ACC112 (cell line): Measurements from ENCODE around the gene VWA5B2.

Source experiments
- H2AFZ ChIP-seq: fragments of 200-600 bp; sonication (generic); one replicate; pipeline ENCODE4 v1.6.0; 2017; ENCODE audit warnings: antibody characterized with exemption, low read length; ENCODE audit not compliant: unreplicated experiment
- H3K27ac ChIP-seq: fragments of 200-600 bp; sonication (generic); 2 replicates; pipeline ENCODE4 v1.5.1; 2014; ENCODE audit warnings: low read depth, mild to moderate bottlenecking, antibody characterized with exemption, low read length, moderate library complexity
- H3K27me3 ChIP-seq: fragments of 200-600 bp; sonication (generic); 2 replicates; pipeline ENCODE4 v1.6.1; 2014; ENCODE audit warnings: mild to moderate bottlenecking, antibody characterized with exemption, low read length, moderate library complexity, mixed read lengths; ENCODE audit not compliant: insufficient read depth
- H3K36me3 ChIP-seq: fragments of 200-600 bp; sonication (generic); 2 replicates; pipeline ENCODE4 v1.6.1; 2016; ENCODE audit warnings: mild to moderate bottlenecking, antibody characterized with exemption, low read length, moderate library complexity, mixed read lengths; ENCODE audit not compliant: insufficient read depth
- H3K4me1 ChIP-seq: fragments of 200-600 bp; sonication (generic); one replicate; pipeline ENCODE4 v1.6.1; 2016; ENCODE audit warnings: low read length, mixed read lengths; ENCODE audit not compliant: insufficient read depth, unreplicated experiment, control insufficient read depth
- H3K4me3 ChIP-seq: fragments of 200-600 bp; sonication (generic); 2 replicates; pipeline ENCODE4 v1.5.1; 2014; ENCODE audit warnings: mild to moderate bottlenecking, low read depth, low read length
- H3K79me2 ChIP-seq: fragments of 200-600 bp; sonication (generic); one replicate; pipeline ENCODE4 v1.6.0; 2016; ENCODE audit warnings: low read length; ENCODE audit not compliant: control insufficient read depth, unreplicated experiment, insufficient read depth

The VWA5B2 gene

GRCh38 chr3:184241447-184242296 is 12.3 kb downstream of the VWA5B2 start:
- no peaks in the 10 kb centered on the region for H3K4me1 ChIP-seq
- no peaks in the 10 kb centered on the region for H3K27me3 ChIP-seq
- H2AFZ ChIP-seq, result no peak overlapping the region
- H3K4me3 ChIP-seq, result no peak overlapping the region
- H3K79me2 ChIP-seq, result peaks cover 6% of the 10 kb centered on the region
- H3K27ac ChIP-seq, result no peak overlapping the region
- no peaks in the 10 kb centered on the region for H3K36me3 ChIP-seq

- no peak overlapping the region for H3K4me3 ChIP-seq
- H3K36me3 ChIP-seq, result no peaks in the 10 kb centered on the region
- H3K27ac ChIP-seq, result no peak overlapping the region
- H3K27me3 ChIP-seq, result no peaks in the 10 kb centered on the region
- H3K4me1 ChIP-seq, result no peaks in the 10 kb centered on the region
- peaks cover 6% of the 10 kb centered on the region for H3K79me2 ChIP-seq
- H2AFZ ChIP-seq, result no peak overlapping the region
These were observed 12.9 kb downstream of the VWA5B2 start for GRCh38 chr3:184242297-184242685.

DNA sequence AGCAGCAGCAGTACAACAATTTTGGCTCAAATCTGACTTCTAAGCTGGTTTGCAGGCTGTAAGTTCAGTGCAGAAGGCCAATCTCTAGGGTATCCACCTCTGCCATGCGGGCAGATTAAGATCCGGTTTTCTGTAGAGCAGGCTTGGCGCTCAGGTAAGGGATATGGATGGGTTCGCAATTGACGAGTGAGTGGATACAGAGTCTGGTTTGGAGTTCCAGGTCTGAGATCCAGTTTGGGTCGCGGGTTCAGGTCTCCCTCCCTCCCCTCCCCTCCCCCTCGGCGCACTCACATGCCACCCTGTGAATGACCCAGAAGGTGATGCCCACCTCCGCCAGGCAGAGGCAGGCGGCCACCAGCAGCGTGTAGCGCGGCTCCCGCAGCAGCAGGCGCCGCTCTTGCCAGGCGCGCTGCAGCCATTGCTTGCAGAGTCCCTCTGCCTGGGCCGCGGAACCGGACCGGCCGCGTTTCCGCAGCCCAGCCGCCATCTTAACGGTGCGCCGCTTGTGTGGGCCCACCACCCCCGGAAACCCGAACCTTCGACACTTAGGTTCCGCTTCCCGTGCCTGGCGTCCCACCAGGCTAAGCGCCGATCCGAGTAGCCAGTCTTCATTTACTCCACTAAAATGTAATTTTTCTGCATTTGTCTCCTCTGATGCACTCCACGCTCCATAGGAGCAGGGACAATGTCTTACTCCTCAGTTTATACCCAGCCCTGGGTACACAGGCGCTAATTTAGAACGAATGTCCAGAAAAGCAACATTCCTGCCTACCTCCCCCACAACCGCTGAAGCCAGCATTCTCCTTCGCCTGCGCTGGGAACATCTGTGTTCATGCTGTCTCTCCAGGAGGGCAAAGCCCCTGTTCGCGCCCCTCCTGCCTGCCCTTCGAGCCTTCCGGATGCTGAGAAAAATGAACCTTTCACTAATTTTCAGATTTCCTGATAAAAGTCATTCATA is 19.3 kb downstream of the VWA5B2 start, which contains the start of gene ALG3:
TSS of gene ALG3 (minus strand) at position 509 of the 958 bp plus-strand sequence. CDS start at position 487, 22 bp downstream.
- H3K79me2 ChIP-seq, result peaks cover 16% of the 10 kb centered on the region

GRCh38 chr3:184249412-184250166 is 20.2 kb downstream of the VWA5B2 start, which contains the start of gene EEF1AKMT4:
Gene EEF1AKMT4, plus strand, starts transcription at chr3:184249672. Its CDS starts 23 bp downstream, at chr3:184249695.
- H3K27ac ChIP-seq, result peak within 1 kb of the TSS; percentile 89
- no peaks in the 10 kb centered on the region for H3K4me1 ChIP-seq
- H3K4me3 ChIP-seq, result peak within 1 kb of the TSS; percentile 100
- peaks cover 16% of the 10 kb centered on the region for H3K79me2 ChIP-seq
- H3K27me3 ChIP-seq, result no peaks in the 10 kb centered on the region
- no peaks in the 10 kb centered on the region for H3K36me3 ChIP-seq
- H2AFZ ChIP-seq, result peak within 1 kb of the TSS; percentile 100

More for the DNA sequence above, 19.3 kb downstream of the VWA5B2 start, which contains the start of gene ALG3:
- no peaks in the 10 kb centered on the region for H3K4me1 ChIP-seq
- H2AFZ ChIP-seq, result peak within 1 kb of the TSS; percentile 100
- H3K4me3 ChIP-seq, result peak within 1 kb of the TSS; percentile 100
- no peaks in the 10 kb centered on the region for H3K27me3 ChIP-seq
- H3K36me3 ChIP-seq, result no peaks in the 10 kb centered on the region
- peak within 1 kb of the TSS; percentile 89 for H3K27ac ChIP-seq

DNA sequence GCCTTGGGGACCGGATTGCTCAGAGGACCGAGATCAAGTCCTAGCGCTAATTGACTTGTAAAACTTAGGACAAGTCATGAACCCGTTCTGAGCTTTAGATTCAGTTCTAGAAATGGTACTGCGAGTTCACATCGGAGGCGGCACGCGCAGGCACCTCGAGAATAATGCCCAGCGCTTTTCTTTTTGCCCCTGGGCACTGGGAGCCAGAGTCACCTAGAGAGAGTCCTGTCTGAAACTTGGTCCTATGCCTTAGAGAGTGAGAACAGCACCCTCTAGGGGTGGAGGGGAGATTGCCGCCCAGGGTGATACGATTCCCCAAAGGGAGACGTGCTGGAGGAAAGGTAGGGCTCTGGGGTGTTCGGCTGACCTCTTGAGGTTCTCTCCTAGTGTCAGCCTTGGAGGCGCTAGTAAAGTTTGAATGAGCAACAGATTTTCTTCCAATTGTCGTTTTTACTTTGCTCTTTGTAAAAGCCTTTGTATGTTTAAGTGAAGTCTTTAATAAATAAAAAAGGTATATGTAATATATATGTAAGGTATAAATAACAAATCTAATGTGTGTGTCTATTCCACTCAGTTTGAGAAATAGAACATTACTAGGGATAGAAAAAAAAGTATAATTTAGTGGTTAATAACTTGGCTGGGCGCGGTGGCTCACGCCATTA is 20.9 kb downstream of the VWA5B2 start:
- H3K27me3 ChIP-seq, result no peaks in the 10 kb centered on the region
- H3K79me2 ChIP-seq, result peaks cover 16% of the 10 kb centered on the region
- no peaks in the 10 kb centered on the region for H3K4me1 ChIP-seq
- peak overlapping the region; percentile 69 for H2AFZ ChIP-seq
- no peaks in the 10 kb centered on the region for H3K36me3 ChIP-seq
- peak overlapping the region; percentile 100 for H3K4me3 ChIP-seq
- H3K27ac ChIP-seq, result peak overlapping the region; percentile 24; the same call in 1 of the 2 replicates

DNA sequence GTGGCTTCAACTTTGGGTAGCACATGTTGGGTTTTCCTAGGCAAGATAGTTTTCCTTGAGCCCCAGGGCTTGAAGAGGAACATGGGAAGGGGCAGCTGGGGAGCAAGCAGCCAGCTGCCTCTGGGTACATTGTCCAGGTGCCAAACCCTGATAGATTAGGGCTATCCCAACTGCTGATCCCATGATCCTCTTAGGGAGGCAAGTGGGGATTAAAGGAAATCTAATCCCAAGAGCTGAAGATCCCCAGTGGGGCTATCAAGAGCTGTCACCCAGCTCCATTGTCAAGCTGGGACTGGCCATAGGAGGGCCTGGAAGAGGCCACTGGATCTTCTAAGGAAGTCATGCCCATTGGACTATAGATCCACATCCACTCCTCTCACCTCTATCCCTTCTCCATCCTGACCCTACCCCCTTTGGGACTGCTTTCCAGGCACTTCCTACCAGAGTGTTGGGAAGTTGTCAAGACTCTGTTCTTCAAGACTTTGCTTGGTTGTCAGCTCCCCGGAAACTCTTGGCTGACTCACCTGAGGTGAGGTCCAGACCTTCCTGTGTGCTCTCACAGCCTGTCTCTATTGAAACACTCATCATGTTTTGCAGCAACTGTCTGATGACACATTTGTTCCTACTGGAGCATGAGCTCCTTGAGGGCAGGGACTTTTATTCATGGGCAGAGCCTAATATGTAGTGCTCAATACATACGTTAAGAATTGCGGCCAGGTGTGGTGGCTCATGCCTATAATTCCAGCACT is 26.1 kb downstream of the VWA5B2 start:
- H3K27ac ChIP-seq, result no peak overlapping the region

DNA sequence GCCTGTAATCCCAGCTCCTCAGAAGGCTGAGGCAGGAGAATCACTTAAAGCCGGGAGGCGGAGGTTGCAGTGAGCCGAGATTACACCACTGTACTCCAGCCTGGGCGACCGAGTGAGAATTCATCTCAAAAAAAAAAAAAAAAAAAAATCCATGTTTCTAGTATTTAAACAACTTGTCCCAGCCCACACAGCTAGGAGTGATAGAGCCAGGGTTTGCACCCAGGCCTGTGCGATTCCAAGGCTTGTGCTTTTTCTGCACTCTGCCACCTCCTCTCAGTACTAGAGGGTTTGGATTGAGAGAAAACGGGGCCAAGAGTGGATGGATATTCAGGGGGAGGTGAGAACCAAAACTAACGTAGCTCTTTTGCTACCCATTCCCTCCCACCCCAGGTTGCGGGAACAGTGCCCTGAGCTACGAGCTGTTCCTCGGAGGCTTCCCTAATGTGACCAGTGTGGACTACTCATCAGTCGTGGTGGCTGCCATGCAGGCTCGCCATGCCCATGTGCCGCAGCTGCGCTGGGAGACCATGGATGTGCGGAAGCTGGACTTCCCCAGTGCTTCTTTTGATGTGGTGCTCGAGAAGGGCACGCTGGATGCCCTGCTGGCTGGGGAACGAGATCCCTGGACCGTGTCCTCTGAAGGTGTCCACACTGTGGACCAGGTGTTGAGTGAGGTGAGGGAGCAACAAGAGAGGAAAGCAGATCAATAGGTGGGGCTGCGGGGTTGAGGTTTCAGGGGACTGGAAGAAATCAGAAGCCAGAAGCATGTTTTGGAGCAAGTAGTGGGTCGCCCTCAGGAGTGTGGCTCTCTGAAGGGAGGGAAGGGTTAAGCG is 27.9 kb downstream of the VWA5B2 start:
- Histone ChIP-seq H3K27ac (no peak overlapping the region), H3K4me1 (no peaks in the 10 kb centered on the region), H3K79me2 (no peaks in the 10 kb centered on the region), H3K27me3 (peaks cover 19% of the 10 kb centered on the region; the same call in 1 of the 2 replicates), H3K36me3 (no peaks in the 10 kb centered on the region), H2AFZ (no peak overlapping the region), H3K4me3 (no peak overlapping the region)

More for the DNA sequence above, 26.1 kb downstream of the VWA5B2 start:
- Histone ChIP-seq H3K79me2 (no peaks in the 10 kb centered on the region), H3K4me1 (no peaks in the 10 kb centered on the region), H3K27me3 (peaks cover 7% of the 10 kb centered on the region; the same call in 1 of the 2 replicates), H3K4me3 (no peak overlapping the region), H2AFZ (no peak overlapping the region), H3K36me3 (no peaks in the 10 kb centered on the region)

DNA sequence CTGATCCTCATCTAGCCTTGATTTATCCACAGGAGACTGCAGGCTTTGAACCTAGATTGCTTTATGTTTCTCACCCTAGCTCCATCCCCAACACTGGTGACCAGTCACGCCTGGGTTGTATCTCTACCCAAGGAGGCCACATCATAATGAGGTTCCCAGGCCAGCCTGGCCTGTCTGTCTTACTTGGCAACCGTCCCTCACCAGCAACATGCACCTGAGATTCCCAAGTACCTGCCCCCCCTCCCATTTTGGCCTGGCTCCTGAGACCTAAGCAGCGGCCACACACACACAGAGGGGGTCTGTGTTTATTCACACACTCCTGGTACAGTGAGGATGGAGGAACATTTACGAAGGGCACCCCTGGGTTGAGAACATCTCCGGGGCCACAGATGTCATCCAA is 29.5 kb downstream of the VWA5B2 start:
- no peak overlapping the region for H3K4me3 ChIP-seq
- H3K27me3 ChIP-seq, result peaks cover 31% of the 10 kb centered on the region
- H3K36me3 ChIP-seq, result no peaks in the 10 kb centered on the region
- no peak overlapping the region for H3K27ac ChIP-seq
- H2AFZ ChIP-seq, result no peak overlapping the region
- H3K4me1 ChIP-seq, result peaks cover 5% of the 10 kb centered on the region
- no peaks in the 10 kb centered on the region for H3K79me2 ChIP-seq
